ENCODE data around the gene HECW1.
A peak's percentile ranks its signal among the peaks of the same experiment; 100 is the strongest.
"Not testable (repeated sequence)": the region's sequence is repeated elsewhere in the genome, so short reads cannot be mapped to it uniquely, and the experiment has no call there.

HECW1 gene

DNA sequence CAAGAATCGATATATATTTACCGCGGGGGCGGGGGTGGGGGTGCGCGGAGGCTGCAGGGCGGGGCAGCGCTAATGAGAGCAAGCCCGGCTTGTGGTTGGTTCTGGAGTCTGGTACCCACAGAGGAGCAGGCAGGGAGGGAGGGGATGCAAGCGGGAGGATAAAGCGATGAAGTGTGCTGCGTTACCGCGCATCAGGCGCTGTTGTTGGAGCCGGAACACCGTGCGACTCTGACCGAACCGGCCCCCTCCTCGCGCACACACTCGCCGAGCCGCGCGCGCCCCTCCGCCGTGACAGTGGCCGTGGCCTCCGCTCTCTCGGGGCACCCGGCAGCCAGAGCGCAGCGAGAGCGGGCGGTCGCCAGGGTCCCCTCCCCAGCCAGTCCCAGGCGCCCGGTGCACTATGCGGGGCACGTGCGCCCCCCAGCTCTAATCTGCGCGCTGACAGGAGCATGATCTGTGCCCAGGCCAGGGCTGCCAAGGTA, at the start of gene HECW1:
Gene HECW1 (plus strand): TSS at position 189 of the 482 bp plus-strand sequence. CDS start 131,259 bp downstream, outside the sequence.
- no peak for DNase-seq (ENCODE audit: low spot score)

DNA sequence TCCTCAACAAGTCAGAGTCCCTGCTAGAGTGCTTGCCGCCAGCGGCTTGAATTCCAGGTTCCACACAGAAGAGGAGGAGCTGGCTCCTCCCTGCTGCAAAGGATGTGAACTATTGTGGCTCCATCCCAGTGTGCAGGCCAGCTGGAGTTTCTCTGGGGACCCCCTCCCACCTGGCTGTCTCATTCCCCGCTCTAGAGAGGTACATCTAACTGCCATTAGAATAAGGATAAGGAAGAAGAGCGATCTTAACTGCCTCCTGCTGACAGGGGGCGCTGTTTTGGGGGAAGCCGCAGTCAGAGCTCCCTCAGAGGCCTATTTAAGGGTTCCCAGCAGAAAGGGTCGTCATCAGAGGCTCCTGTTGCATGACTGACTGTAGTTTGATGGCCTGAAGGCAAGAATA, 40.8 kb upstream of the HECW1 start:
- DNase-seq (ENCODE audit: low spot score): no peak

DNA sequence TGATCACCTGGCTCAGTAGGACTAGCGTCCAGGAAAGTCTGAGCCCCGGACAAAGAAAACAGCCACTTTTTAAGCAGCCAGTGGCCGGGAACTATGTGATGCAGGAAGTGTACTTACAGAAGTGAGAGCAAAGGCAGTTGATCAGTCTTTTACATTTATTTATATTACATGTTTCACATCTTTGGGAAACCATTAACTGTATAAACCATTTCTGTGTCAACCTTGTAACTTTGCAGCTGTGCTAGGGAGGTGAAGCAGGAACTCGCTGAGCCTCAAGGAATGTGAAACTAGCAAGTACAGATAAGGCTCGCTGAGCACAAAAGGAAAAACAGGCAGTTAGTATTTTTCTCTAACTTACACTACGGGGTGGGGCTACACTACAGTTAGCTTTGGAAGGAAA, 39.9 kb upstream of the HECW1 start:
- no peak for DNase-seq (ENCODE audit: low spot score)

DNA sequence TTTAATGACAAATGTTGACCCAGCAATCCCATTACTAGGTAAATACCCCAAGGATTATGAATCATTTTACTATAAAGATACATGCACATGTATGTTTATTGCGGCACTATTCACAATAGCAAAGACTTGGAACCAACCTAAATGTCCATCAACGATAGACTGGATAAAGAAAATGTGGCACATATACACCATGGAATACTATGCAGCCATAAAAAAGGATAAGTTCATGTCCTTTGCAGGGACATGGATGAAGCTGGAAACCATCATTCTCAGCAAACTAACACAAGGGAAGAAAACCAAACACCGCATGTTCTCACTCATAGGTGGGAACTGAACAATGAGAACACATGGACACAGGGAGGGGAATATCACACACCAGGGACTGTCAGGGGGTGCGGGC, 38.6 kb upstream of the HECW1 start:
- not testable (repeated sequence) for DNase-seq (ENCODE audit: low spot score)

DNA sequence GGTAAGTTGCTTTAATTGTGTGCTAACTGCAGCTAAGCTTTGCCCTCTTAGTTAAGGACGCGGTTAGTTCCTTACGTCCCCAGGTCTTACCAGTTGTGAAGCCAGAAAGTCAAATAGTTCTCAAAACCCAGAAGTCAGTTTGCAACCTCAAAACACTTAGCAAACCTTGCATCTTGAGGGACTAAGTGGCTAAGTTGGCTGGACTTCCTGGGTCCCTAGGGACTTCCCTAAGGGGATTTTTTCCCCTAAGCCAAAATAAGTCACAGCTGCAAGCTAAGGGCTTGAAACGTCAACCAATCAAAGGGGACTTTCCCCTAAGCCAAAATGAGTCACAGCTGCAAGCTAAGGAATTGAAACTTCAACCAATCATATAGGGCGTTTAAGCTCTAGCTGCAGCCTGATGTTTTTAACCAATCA, 36.2 kb upstream of the HECW1 start:
- DNase-seq (ENCODE audit: low spot score): no peak

GRCh38 chr7:43076606-43077005, 35.8 kb upstream of the HECW1 start:
- no peak for DNase-seq (ENCODE audit: low spot score)

DNA sequence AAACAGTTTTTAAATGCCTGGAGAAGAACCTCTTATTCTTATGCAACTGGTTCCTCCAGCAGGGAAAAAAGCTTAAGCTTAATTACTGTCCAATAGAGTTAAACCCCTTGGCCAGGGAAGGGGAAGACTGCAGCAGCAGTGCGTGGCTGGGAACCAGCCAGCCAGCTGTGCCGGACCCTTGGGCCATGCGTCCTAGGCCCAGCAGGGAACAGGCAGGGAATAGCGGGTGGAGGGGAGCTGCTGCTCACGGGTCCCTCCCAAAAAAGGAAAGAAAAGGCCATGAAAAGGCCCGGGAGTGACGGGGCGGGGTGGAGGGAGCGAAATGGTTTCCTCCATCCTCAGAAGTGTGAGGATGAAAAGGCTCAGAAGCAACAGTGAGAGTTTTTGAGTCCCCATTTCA, 35.2 kb upstream of the HECW1 start:
- no peak for DNase-seq (ENCODE audit: low spot score)

GRCh38 chr7:43077732-43078391, 34.6 kb upstream of the HECW1 start:
- no peak for DNase-seq (ENCODE audit: low spot score)

GRCh38 chr7:43078794-43079193, 33.7 kb upstream of the HECW1 start:
- no peak for DNase-seq (ENCODE audit: low spot score)

GRCh38 chr7:43081603-43082002, 30.8 kb upstream of the HECW1 start:
- no peak for DNase-seq (ENCODE audit: low spot score)

GRCh38 chr7:43083106-43083505, 29.3 kb upstream of the HECW1 start:
- no peak for DNase-seq (ENCODE audit: low spot score)

DNA sequence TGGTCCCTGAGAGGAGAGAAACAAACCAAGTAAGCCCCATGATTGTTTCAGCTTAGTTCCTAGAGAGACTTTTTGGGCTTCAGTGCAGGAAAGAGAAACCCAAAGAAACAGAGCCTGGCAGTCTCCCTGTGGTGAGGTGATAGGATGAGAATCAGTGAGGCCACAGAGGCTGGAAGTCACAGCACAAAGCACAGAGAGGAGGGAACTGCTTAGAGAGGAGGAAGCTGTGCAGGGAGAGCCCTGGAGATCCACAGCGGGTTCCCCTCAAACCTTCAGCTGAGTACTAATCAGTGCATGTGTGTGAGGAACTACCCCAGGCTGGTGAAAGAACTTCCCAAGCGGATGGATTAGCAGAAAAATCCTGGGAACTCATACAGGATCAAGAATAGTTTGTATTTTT, 27.4 kb upstream of the HECW1 start:
- DNase-seq (ENCODE audit: low spot score): no peak

GRCh38 chr7:43085992-43086391, 26.5 kb upstream of the HECW1 start:
- no peak for DNase-seq (ENCODE audit: low spot score)

- no peak for DNase-seq (ENCODE audit: low spot score)
These were observed 19.6 kb upstream of the HECW1 start for GRCh38 chr7:43092819-43093218.

DNA sequence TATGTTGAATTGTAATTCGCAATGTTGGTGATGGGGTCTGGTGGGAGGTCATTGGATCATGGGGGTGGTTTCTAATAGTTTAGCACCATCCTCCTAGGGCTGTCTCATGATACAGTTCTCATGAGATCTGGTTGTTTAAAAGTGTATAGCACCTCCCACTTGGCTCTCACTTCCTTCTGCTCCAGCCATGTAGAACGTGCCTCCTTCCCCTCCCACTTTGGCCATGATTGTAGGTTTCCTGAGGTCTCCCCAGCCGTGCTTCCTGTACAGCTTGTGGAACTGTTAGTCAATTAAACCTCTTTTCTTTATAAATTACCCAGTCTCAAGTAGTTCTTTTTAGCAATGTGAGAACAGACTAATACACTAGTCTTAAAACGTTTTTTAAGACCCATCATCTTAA, 15.6 kb upstream of the HECW1 start:
- DNase-seq (ENCODE audit: low spot score): no peak

DNA sequence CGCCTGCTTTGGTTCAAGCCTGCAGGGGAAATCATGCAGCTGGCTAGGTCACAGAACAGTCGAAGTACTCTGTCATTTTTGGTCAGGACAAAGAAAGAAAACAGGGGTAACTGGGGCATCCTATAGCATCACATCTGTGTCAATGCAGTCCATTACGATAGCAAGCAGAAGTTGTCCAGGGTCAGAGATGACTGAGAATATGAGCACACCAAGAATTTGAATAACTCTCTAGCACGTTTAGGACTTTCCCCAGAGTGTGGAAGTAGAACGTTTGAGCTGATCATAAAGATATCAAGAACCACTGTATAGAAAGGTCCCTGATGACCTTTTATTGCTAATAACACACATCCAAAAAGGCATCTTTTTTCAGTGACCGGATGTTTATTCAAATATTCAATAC, 12.7 kb upstream of the HECW1 start:
- DNase-seq (ENCODE audit: low spot score): no peak

GRCh38 chr7:43104874-43105520, 7.5 kb upstream of the HECW1 start:
- DNase-seq (ENCODE audit: low spot score): no peak

DNA sequence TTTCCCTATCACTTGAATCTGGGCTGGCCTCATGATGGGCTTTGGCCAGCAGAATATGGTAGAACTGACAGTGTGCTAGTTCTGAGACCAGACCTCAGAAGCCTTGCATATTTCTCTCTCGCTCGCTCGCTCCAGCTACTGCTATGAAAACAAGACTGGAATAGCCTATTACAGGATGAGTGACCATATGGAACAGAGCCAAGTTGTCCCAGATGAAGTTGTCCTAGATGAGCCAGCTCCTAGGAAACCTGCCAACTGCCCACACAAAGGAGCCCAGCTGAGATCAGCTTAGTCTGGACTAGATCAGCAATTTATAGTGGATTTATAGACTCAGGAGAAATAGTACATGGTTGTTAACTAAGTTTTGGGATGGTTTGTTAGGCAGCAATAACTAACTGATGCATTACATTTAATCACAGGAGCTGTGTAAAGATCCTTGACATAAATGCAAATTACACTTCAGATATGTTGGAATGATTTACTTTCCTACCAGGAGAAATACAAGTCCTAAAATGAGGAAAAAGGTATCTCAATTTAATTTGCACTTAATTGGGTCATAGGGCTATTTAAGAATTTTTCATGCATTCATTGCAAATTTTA, 6.8 kb upstream of the HECW1 start:
- no peak for DNase-seq (ENCODE audit: low spot score)

DNA sequence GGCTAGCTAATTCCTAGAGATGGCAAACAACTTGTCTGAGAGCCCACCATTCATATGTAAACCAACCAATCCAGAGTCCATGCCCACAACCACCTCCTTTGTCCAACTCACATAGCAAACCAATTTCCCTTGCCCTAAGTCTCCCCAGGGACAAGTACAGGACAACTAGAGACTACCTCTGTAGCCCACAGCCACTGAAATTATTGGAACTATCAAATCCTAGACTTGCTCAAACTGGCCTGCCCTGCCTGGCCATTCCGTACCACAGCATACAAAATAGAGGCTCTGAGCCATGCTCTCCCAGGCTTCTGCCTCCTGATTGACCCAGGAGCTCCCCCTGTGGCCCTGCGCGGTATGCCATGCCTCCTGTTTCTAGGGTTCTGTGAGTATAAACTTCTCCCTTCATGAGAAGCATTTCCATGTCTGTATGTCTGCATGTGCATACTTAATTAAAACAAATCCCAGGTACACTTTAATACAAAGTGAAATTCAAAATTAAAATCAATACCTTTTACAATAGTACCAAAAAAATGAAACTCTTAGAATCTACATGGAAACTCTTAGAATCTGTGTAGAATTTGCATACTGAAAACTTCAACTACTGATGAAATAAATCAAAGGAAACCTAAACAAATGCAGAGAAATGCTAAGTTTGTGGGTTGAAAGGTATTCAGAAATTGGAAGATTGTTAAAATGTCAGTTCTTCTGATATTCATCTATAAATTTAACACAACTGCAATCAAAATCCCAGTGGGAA, 4.0 kb upstream of the HECW1 start:
- DNase-seq (ENCODE audit: low spot score): peak; percentile 46

GRCh38 chr7:43110791-43111535, 1.5 kb upstream of the HECW1 start:
- DNase-seq (ENCODE audit: low spot score): no peak

GRCh38 chr7:43111630-43112458, 603 bp upstream of the HECW1 start:
- no peak for DNase-seq (ENCODE audit: low spot score)

Data from germinal center (tissue), 1 donor.